Eye (tissue), 1 donor: ENCODE measurements around the gene HDAC5.

Experiments
- DNase-seq: peaks from one replicate; pipeline ENCODE4 v3.0.0-alpha.2; 2015

The HDAC5 gene

DNA sequence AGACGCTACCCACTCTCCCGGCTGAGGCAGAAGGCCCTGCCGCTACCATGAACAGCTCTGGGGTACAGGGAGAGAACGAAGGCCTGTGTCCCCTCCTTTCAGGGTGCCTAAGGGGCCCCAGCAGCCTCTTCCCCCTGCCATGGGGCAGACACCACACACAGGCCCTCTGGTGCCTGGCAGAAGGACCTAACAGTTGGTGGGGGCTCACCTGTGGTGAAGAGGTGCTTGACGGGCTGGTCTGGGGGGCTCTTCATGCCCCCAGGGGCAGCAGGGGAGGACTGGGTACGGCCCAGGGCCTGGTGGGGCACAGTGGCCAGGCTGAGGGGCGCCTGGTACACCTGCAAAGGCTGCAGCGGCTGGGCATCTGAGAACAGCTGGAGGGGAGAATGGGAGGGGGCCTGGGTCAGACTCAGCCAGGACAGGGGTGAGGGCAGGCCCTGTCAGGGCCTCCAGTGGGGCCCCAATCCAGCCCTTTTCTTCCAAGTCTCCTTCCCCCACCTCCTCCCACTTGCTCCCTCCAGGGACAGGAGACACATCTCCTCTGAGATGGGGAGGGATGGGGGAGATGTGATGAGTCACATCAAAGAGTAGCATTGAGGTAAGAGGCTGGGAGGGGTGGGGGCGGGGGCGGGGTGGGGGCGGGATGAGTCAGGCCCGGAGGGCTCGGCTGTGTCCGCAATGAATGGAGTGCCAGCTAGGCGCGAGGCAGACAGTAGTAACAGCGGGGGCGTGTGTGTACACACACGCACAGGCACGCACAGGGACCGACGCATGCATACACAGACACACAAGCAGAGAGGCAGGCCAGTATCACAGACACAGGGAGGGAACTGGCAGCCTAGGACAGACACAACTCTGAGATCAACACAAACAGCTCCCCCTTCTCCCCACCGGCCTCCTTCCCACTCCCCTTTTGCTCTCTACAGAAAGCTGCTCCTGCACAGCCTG, 36.8 kb downstream of the HDAC5 start:
- DNase-seq = peak; percentile 43

DNA sequence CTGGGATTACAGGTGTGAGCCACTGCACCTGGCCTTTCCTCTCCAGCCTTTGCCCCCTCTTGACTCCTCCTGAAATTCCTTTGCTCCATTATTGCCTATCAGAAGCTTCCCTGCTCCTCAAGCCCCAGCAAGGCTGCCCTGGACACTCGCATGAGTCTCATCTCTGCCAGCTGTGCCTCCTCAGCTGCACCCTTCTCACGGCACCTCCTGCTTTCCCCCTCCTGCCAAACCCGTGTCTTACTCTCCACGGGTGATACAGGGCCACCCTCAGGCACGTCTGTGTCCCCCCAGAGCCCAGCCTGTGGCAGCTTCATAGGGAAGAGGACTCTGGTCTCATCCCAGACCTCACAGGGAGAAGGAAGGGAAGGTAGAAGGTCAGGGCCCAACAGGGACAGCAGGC, 37.5 kb downstream of the HDAC5 start:
- no peak for DNase-seq

DNA sequence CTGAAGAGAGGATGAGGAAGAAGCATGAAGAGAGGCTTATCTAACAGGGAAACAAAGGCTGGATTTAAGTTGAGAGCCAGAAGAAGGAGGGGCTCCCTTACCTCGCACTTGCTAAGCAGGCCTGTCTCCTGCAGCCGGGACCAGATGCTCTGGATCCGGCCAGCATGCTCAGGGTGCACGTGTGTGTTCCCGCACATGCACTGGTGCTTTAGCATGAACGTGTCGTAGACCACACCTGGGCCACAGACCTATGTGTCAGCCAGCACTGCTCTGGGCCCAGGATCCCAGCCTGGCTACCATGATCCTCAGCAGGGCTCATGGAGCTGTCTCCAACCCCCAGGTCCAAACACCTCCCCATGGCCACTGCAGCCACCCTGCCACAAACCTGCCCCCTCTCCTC, 38.5 kb downstream of the HDAC5 start:
- no peak for DNase-seq

DNA sequence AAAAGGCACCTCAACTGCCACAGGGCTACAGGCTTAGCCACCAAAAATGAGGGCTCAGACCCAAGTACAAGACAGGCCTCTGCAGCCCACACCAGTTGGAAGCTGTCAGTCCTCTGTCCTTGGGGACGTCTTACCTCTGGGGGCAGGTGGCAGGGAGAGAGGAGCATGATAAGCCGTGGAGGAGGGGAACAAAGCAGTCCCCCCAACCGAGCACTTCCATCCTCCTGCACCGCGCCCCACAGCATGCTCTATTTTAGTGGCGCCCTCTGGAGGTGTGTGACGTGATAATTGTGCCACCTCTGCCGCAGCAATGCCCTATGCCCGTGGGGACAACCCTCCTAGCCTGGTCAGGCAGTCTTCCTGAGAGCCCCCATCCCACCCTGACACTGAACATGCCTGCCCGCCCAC, 39.3 kb downstream of the HDAC5 start:
- DNase-seq = no peak

DNA sequence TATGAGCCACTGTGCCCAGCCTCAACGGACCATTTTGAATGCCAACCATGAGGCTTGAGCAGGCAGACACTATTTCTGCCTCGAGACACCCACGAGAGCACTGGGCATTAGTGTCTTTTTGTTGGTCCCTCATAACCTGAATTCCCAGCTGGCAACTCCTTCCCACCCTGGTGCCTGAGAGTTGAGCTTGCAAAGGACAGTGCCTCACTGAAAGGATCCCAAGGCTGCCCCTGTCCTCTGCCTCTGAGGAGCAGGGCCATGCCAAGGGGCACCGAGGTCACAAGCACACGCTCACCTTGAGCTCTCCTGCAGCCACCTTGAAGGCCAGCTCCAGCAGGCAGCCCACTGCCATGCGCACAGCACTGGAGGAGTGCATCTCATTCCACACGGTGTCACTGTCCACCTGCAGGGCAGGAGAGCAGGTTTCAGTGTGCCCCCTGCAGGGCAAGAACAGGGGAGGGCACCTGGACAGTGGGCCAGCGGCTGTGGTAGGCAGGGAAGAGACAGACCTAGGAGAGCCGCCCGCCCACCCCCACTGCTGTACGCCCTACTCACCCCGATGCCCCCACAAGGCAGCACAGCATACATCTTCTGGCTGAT, 40.1 kb downstream of the HDAC5 start:
- no peak for DNase-seq

DNA sequence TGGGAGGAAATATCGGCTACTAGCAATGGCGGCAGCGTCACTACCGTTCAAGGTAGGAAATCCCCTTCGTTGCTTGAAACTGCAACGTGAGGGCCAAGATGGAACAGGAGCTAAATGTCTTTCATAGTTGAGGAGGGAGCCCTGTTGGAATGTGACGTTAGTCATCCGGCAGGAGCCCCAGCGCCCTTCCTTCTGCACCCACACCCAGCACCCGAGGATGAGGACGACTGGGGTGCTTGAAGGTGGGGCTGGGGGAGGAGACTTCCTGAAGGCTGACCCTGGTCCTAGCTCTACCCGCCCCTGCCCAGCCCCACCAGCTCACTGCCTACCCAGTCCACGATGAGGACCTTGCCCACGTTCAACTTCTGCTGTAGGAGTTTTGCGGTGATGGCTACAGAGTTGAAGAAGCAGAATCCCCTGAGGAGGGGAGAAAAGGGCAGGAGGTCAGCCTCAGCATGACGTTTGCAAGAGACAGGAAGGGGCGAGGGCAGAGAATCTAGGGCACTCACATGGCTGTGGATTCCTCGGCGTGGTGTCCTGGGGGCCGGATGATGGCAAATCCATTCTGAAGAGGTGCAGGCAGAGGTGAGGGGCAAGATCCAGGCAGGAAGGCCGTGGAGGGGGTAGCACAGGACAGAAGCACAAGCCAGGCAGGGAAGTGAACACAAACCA, 41.0 kb downstream of the HDAC5 start:
- no peak for DNase-seq

DNA sequence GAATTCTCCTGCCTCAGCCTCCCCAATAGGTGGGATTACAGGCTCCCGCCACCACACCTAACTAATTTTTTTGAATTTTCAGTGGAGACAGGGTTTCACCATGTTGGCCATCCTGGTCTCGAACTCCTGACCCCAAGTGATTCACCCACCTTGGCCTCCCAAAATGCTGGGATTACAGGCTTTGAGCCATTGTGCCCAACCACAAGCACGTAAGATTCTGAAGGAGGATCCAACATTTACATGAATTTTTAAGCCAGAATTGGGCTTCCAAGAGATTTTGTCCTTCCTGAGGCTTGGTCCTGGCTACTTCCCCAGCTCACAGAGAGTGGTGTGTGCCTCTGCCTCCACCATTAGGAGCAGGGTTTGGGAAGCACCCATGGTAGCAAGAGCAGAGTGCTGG, 41.8 kb downstream of the HDAC5 start:
- no peak for DNase-seq

DNA sequence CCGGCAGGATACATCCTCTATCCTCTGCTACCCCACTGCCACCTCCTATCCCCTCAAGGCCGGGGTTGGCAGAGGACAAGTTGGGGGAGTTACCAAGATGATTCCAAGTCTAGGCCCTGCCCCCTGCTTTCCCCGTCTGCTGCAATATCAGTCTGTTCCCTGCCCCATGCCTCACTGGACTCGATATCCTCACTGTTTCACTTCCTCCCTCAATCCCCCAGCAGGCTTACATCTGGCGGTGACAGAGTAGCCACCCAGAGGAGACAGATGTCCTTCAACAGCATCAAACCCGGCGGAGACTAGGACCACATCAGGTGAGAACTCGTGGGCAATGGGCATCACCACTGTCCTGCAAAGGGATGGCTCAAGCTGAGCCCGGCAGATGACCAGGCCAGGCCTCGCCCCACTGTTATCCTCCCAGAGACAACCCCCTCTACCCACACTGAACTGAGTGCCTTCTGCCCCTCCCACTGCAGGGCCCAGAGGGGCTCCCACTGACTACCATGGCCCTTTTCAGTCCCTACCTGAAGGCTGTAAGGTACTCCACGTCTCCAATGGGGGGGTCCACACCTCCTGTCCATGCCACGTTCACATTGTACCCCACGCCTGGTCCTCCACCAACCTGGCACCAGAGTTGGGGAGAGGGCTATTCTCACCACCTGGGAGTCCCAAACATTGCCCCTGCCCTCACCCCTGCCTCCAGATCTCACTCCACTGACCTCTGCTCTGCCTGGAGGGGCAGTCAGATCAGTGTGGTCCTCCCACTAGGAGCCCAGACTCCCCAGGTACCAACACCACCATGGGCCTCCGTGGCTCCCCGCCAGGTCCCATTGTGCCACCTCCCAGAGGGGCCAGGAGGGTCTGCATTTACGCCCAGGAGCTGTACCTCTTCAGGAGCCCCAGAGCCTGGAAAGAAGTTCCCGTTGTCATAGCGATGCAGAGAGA, 43.3 kb downstream of the HDAC5 start:
- no peak for DNase-seq

DNA sequence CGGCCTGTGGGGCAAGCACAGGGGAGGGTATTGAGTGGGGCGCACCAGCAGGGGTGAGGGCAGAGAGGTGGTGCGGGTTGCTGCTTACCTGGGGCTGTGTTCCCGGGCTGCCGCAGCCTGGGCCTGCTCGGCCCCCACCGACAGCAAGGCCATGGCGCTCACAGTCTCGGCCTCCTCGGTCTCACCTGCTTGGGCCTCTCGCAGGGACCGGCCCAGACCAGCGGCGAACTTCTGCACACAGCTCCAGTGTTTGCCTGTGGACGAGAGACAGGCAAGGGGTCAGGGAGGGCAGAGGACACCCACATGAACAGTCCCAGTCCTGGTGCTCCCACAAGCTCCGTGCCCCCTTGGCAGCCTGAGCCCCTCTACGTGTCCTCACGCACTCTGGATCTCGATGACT, 45.0 kb downstream of the HDAC5 start:
- DNase-seq = no peak

DNA sequence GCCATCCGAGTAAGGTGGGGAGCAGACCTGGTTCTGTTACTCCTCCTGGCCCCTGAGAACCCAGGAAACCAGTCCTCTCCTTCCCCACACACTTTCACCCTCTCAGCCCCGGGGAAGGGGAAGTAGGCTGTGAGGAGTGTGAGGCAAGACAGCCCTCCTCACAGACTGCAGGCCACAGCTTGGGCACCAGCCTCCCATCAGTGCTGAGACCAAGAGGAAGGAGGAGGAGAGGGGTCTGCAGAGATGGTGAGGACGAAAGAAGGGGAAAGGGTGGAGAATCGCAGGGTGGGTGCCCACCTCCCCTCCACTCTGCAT, 45.9 kb downstream of the HDAC5 start:
- no peak for DNase-seq

DNA sequence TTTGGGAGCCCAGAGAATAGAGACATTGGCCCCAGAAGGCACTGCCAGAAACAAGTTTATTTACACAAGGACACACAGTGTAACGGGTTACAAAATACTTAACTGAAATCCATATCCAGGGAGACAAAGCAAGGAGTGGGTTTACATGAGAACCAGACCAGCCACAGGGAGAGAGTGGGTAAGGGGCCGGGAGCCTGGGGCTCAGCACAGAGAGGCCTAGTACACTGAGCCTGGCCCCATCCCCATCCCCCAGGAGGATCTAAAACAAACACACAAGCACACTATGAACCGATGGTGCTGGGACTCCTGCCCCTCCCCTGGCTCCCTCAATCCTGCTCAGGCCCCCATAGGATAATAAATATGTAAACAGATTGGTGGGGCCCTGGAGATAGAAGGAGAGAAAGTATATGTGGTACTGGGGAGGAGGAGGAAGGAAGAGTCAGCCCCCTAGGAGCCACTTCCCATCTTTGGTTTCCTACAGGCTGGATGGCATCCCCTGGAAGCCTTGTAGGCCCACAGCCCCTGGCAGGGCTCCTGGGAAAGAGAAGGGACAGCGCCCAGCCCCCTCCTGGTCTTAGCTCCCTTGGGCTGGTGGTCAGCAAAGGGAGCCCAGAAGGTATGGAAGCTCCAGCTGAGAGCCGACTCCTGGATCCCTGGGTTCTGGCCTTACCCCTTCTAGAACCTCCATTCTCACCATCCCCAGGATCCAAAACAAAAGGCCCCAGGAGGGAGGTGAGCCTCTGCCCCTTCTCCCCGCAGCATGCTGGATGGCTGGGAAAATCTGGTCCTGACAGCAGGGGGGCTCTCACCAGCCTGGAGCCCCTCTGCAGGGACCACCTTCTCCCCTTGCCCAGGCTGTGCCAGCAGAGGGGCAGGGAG, 46.5 kb downstream of the HDAC5 start:
- DNase-seq = no peak

DNA sequence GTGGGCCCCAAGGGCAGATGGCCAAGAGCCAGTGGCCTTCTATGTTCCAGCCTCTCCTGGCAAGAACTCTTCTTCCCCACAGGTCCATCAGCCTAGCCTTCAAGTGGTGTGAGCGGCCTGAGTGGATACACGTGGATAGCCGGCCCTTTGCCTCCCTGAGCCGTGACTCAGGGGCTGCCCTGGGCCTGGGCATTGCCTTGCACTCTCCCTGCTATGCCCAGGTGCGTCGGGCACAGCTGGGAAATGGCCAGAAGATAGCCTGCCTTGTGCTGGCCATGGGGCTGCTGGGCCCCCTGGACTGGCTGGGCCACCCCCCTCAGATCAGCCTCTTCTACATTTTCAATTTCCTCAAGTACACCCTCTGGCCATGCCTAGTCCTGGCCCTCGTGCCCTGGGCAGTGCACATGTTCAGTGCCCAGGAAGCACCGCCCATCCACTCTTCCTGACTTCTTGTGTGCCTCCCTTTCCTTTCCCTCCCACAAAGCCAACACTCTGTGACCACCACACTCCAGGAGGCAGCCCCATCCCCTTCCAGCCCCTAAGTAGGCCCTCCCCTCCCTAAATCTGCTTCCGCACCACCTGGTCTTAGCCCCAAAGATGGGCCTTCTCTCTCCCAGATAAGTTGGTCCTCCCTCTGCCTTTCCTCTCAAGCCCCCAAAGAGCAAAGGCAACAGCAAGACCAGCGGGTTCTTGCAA, 47.7 kb downstream of the HDAC5 start:
- no peak for DNase-seq

DNA sequence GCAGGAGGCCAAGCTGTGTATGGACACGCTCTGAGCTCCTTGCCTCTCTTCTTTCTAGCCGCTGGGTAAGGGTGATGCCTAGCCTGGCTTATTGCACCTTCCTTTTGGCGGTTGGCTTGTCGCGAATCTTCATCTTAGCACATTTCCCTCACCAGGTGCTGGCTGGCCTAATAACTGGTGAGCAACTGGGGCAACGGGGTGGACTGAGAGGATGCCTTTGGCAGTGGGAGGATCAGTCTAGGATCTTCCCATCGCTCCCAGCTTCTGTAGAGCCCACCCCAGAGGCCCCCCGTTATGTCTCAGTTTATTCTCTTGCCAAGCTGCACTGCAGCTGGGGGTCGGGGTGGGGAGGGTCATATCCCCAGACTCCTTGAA, 48.5 kb downstream of the HDAC5 start:
- no peak for DNase-seq

DNA sequence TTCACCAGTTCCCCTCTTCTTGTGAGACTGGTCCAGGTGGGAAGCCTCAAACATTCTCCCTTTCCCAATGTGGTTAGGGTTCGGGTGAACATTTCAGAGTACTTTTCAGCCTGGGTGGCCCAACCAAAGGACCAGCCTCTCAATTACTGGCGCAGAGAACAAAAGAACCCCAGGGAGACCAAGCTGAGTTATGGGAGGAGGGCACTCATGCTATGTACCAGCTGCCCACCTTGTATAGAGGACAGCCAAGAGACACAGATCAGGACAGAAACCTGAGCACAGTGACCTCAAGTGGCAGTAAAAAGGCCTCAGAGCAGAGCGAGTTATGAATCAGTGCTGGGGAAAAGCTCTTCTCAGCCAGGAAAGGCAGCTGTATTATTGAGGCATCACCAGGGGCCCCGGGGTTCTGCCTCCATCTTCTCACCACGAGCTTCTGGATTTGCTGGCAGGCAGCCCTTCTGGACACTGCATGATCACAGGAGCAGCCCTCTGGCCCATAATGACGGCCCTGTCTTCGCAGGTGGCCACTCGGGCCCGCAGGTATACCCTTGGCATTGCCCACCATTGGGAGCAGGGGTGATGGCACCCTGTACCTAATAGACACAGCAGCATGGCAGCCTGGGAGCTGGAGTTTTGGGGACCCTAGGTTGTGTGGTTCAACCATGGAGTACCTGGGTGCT, 49.1 kb downstream of the HDAC5 start:
- DNase-seq = no peak

DNA sequence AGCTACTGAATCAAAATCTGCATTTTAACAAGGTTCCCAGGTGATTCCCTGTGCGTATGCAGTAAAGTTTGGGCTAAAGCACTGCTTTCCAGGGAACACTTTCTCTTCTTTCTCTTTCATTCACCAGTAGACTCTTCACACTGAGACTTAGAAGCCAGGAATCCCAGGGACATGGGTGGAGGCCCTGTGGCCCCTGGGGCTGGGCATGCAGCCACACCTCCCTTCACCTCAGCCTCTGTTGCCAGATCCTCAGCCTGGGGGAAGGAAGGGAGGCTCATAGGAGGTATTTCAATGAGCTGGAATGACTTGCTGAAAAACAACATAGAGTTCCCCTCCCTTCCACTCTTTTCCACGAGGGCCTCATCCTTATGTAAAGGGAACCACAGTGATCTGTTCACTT, 51.7 kb downstream of the HDAC5 start:
- DNase-seq = no peak

DNA sequence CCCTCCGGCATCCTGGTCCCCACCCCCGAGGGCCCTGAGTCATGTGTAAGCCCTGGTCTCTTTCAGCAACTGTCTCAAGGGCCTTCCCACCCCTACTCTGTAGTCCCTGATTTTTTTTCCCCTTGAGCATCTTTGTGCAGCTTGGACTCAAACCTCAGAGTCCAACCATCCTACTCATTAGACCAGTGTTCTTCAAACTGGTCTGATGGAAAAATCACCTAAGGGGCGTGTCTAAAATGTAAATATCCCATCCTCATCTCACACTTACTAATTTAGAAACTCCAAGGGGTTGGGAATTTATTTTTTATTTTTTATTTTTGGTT, 52.3 kb downstream of the HDAC5 start:
- DNase-seq = no peak

DNA sequence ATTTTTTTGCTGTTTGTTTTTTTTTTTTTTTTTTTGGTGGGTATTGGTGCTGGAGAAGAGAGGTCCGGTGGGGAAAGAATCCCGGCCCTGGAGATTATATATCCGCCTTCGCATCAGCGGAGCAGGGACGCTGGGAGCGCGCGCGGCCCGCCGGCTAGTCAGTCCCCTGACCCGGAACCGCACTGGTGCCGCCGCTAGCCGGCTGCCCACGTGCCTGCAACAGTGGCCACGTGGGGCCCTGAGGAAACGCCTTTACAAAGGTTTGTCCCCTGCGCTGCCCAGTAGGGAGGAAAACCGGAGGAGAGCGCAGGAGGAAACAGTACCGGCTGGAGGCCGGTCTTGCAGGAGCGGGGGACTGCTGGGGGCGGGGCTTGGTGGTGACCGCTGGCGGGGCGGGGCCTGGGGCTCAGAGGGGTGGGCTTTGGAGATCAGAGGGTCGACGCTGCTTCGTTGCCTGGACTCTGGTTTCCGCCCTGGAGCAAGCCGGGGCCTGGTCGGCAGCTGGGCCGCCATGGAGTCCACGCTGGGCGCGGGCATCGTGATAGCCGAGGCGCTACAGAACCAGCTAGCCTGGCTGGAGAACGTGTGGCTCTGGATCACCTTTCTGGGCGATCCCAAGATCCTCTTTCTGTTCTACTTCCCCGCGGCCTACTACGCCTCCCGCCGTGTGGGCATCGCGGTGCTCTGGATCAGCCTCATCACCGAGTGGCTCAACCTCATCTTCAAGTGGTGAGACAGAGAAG, 52.8 kb downstream of the HDAC5 start, which contains the start of gene G6PC3:
TSS of gene G6PC3 (plus strand) at position 281 of the 743 bp plus-strand sequence. CDS start at position 512, 231 bp downstream.
- peak; percentile 99 for DNase-seq

DNA sequence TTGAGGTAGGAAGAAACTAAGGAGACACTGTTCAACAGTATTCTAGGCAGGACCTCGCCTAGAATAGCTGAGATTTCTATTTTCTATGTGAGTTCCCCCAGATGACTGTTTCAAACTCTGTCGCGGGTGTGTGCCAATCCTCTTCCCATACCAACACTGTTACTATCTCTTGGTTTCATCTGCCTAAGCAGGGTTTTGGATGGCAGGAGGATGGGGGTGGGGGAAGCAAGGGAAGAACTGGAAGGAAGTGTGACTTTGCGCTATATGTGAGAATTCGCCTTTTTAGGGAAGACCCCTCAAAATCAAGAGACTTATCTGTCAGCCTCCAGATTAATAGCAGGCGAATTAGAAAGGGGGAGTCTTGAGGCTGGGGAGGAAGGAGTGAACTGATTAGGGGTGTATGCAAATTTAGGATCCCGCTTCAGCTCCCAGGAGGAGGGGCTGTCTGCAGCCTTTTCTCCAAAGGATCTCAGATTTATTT, 53.4 kb downstream of the HDAC5 start:
- no peak for DNase-seq

DNA sequence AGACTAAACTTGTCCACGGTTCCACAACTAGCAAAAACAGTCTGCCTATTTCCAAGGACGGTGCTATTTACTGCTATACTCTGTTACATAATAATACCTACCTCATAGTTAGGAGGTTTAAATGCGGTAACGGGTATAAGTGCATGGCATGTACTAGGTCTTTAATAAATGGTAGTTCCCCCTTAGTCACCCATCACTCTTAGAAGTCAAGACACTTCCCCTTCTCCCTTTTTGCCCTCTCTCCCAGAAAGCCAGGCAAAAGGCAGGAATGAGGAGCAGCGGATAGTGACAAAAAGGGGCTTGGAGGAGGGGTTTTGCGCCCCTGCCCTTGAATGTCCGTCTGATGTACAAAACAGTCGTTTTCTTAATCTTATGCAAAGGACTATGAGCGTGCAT, 55.9 kb downstream of the HDAC5 start:
- no peak for DNase-seq
